Bronchial epithelial cell (primary cell): Measurements from ENCODE around the gene GDF15. TPM values are rescaled to one million over a fixed set of nuclear protein-coding genes. Genes with fewer than 3 reads are reported as not detected.
A peak's percentile ranks its signal among the peaks of the same experiment; 100 is the strongest.

Experiments used
- DNase-seq: peaks from one replicate; pipeline ENCODE4 v3.0.0-alpha.2; 2010; ENCODE audit warnings: low read depth
- FAIRE-seq: peaks from 2 replicates; lab custom pipeline; 2011; peaks lifted over from hg19 to GRCh38; lab: Jason Lieb, UNC
- H3K27me3 ChIP-seq: 2 replicates; pipeline ENCODE4 v1.5.1; 2011; ENCODE audit warnings: low read length; ENCODE audit not compliant: control insufficient read depth, insufficient read depth
- H3K36me3 ChIP-seq: 2 replicates; pipeline ENCODE4 v1.5.1; 2011; ENCODE audit warnings: low read length; ENCODE audit not compliant: control insufficient read depth, insufficient read depth
- H3K4me3 ChIP-seq: 2 replicates; pipeline ENCODE4 v1.5.1; 2011; ENCODE audit warnings: mild to moderate bottlenecking, low read depth, low read length, control low read depth
- total RNA-seq: library from RNA; depleted of rRNA; stranded (reverse); fragments of >200 nt; gene quantifications from 2 replicates; pipeline ENCODE4 v1.2.1, GENCODE V29; 2014
- TF ChIP-seq, protein P1 (sequence below): IDR thresholded peaks from 2 replicates; pipeline ENCODE4 v1.5.1; 2011; ENCODE audit warnings: mild to moderate bottlenecking, moderate library complexity, low read length, control low read depth, inconsistent platforms; ENCODE audit not compliant: insufficient read depth, severe bottlenecking

GDF15 gene, protein sequence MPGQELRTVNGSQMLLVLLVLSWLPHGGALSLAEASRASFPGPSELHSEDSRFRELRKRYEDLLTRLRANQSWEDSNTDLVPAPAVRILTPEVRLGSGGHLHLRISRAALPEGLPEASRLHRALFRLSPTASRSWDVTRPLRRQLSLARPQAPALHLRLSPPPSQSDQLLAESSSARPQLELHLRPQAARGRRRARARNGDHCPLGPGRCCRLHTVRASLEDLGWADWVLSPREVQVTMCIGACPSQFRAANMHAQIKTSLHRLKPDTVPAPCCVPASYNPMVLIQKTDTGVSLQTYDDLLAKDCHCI
- total RNA-seq, result 123 and 166 TPM in 2 replicates

DNA sequence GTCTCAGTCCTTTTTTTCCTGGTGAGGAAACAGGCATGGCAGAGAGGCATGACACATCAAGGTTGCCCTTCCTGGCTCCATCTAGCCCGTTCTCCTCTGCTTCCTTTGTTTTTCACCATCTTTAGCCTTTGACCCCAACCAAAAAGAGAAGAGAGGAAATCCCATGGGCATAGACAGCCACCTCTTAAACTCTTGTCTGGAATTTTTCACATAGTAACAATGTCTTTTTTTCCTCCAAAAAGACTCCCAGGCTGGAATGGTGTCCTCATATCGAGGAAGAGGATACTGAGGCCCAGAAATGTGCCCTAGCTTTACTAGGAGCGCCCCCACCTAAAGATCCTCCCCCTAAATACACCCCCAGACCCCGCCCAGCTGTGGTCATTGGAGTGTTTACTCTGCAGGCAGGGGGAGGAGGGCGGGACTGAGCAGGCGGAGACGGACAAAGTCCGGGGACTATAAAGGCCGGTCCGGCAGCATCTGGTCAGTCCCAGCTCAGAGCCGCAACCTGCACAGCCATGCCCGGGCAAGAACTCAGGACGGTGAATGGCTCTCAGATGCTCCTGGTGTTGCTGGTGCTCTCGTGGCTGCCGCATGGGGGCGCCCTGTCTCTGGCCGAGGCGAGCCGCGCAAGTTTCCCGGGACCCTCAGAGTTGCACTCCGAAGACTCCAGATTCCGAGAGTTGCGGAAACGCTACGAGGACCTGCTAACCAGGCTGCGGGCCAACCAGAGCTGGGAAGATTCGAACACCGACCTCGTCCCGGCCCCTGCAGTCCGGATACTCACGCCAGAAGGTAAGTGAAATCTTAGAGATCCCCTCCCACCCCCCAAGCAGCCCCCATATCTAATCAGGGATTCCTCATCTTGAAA lies at the start of gene GDF15:
TSS of gene GDF15 (plus strand) at position 484 of the 868 bp plus-strand sequence. CDS start at position 516, 32 bp downstream.
- no peak for FAIRE-seq
- Histone ChIP-seq H3K36me3 (peaks cover 14% of the 10 kb centered on the region), H3K4me3 (peak within 1 kb of the TSS; percentile 55), H3K27me3 (no peaks in the 10 kb centered on the region)
- DNase-seq, result peak; percentile 41
- TF ChIP-seq, protein P1, sequence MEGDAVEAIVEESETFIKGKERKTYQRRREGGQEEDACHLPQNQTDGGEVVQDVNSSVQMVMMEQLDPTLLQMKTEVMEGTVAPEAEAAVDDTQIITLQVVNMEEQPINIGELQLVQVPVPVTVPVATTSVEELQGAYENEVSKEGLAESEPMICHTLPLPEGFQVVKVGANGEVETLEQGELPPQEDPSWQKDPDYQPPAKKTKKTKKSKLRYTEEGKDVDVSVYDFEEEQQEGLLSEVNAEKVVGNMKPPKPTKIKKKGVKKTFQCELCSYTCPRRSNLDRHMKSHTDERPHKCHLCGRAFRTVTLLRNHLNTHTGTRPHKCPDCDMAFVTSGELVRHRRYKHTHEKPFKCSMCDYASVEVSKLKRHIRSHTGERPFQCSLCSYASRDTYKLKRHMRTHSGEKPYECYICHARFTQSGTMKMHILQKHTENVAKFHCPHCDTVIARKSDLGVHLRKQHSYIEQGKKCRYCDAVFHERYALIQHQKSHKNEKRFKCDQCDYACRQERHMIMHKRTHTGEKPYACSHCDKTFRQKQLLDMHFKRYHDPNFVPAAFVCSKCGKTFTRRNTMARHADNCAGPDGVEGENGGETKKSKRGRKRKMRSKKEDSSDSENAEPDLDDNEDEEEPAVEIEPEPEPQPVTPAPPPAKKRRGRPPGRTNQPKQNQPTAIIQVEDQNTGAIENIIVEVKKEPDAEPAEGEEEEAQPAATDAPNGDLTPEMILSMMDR, result peak; percentile 90

DNA sequence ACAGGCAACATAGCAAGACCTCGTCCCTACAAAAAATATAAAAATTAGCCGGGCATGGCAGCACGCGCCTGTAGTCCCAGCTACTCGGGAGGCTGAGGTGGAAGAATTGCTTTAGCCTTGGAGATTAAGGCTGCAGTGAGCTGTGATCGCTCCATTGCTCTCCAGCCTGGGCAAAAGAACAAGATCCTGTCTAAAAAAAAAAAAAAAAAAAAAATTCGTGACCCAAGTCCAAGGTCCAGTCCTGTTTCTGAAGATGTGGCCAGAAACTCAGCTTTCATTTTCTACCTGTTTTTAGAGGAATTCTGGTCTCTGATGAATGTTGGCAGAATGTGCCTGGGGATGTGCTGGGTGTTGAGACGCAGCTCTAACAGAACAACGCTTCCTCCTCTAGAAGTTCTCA lies 47.4 kb upstream of the GDF15 start:
- no peak overlapping the region for H3K4me3 ChIP-seq
- peaks cover 1% of the 10 kb centered on the region for H3K27me3 ChIP-seq
- FAIRE-seq (no peak), DNase-seq (no peak)
- no peaks in the 10 kb centered on the region for H3K36me3 ChIP-seq
- TF ChIP-seq, protein P1, result no peak

DNA sequence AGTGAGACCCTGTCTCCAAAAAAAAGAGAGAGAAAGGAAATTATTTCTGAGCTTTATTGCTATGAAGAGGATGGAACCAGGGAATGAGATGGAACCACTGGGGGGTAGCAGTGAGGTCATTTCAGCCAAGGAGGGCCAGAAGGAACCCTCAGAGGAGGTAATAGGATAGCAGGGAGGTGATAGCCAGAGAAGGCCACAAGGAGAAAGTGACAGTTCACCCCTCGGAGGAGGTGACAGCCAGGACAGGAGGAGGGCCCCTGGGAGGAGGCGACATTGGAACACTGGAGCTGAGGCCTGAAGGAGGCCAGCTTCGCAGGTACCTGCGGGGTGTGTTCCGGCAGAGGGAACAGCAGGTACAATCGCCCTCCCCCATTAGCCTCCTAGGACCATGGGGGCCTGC lies 46.2 kb upstream of the GDF15 start:
- H3K4me3 ChIP-seq, result no peak overlapping the region
- H3K36me3 ChIP-seq, result no peaks in the 10 kb centered on the region
- H3K27me3 ChIP-seq, result peaks cover 1% of the 10 kb centered on the region
- FAIRE-seq (no peak), DNase-seq (no peak)
- TF ChIP-seq, protein P1, result no peak

GRCh38 chr19:18340190-18340989 lies 45.6 kb upstream of the GDF15 start, which contains the start of gene PGPEP1:
Gene PGPEP1, plus strand, starts transcription at chr19:18340598. Its CDS starts 84 bp downstream, at chr19:18340682.
- peaks cover 1% of the 10 kb centered on the region for H3K27me3 ChIP-seq
- peak within 1 kb of the TSS; percentile 54 for H3K4me3 ChIP-seq
- FAIRE-seq, result no peak
- TF ChIP-seq, protein P1, result no peak
- H3K36me3 ChIP-seq, result no peaks in the 10 kb centered on the region
- DNase-seq, result no peak

DNA sequence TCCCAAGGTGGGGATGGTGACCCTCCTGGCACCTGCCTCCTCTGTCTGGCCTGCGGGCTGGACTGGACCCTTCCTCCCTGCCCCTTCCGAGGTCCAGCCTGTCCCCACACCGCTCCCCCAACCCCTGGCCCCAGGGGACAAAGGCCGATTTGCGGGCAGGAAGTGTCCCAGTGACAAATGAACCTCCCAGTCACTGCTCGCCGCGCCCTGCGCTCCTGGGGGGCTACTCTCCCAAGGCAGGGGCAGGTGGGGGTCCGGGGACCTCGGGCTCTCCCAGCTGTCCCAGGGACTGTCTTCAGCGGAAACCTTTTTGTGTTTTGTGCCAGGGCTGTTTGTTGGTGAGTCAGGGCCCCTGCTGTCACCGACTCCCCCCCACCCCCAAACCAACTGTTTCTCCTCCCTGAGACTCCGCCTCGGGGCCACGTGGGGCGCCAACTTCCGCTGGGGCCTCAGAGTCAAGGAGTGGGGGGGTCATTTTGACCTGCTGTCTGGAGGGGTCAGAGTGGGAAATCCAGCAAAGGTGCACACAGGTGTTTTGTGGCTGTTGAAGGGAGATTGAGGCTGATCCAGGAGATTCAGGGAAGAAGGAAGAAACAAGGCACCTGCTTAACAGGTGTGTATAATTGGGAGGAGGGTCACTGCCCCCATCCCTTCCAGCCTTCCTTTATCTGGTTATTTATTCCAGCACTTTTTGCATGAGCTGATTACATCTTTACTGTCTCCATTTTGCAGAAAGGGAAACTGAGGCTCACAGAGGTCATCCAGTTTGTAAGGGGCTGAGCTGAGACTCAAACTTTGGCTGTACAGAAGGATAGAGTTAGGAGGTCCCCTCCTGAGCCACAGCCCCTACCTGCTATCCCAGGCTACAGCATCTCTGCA lies 44.7 kb upstream of the GDF15 start:
- DNase-seq (no peak), FAIRE-seq (no peak)
- Histone ChIP-seq H3K4me3 (peak overlapping the region; percentile 54), H3K27me3 (peaks cover 1% of the 10 kb centered on the region), H3K36me3 (no peaks in the 10 kb centered on the region)
- TF ChIP-seq, protein P1, result no peak
